HG02938 (cell line): Measurements from ENCODE around the gene PHLPP1.

ENCODE experiments used
- ATAC-seq: cut with Tn5 transposase; IDR thresholded peaks from one replicate; pipeline ENCODE4 v1.9.1; 2021; ENCODE audit warnings: mild to moderate bottlenecking, moderate library complexity; ENCODE audit not compliant: unreplicated experiment

PHLPP1 gene

GRCh38 chr18:62928326-62928725, 213.0 kb downstream of the PHLPP1 start:
- ATAC-seq: no peak

- ATAC-seq: no peak
These were observed 218.0 kb downstream of the PHLPP1 start for GRCh38 chr18:62933261-62933887.

- no peak for ATAC-seq
These were observed 220.7 kb downstream of the PHLPP1 start for GRCh38 chr18:62935994-62936393.

GRCh38 chr18:62937065-62937464, 221.7 kb downstream of the PHLPP1 start:
- ATAC-seq: no peak

- no peak for ATAC-seq
These were observed 222.7 kb downstream of the PHLPP1 start for GRCh38 chr18:62938006-62938405.

- peak; percentile 91 for ATAC-seq
These were observed 223.1 kb downstream of the PHLPP1 start for GRCh38 chr18:62938487-62938886.

GRCh38 chr18:62939433-62939832, 224.1 kb downstream of the PHLPP1 start:
- ATAC-seq: no peak

GRCh38 chr18:62939926-62940325, 224.6 kb downstream of the PHLPP1 start:
- ATAC-seq: no peak

GRCh38 chr18:62942578-62942977, 227.2 kb downstream of the PHLPP1 start:
- no peak for ATAC-seq

- no peak for ATAC-seq
These were observed 229.1 kb downstream of the PHLPP1 start for GRCh38 chr18:62944454-62944853.

- ATAC-seq: no peak
These were observed 233.4 kb downstream of the PHLPP1 start for GRCh38 chr18:62948788-62949187.

- ATAC-seq: no peak
These were observed 234.9 kb downstream of the PHLPP1 start for GRCh38 chr18:62950246-62950645.

- no peak for ATAC-seq
These were observed 237.5 kb downstream of the PHLPP1 start for GRCh38 chr18:62952807-62953206.

GRCh38 chr18:62953663-62954062, 238.3 kb downstream of the PHLPP1 start:
- ATAC-seq: no peak

- no peak for ATAC-seq
These were observed 239.0 kb downstream of the PHLPP1 start for GRCh38 chr18:62954366-62954765.

- no peak for ATAC-seq
These were observed 242.6 kb downstream of the PHLPP1 start for GRCh38 chr18:62957885-62958472.

GRCh38 chr18:62959481-62959880, 244.1 kb downstream of the PHLPP1 start:
- ATAC-seq: no peak

- ATAC-seq: no peak
These were observed 248.2 kb downstream of the PHLPP1 start for GRCh38 chr18:62963507-62963906.

GRCh38 chr18:62964432-62964831, 249.1 kb downstream of the PHLPP1 start:
- no peak for ATAC-seq

GRCh38 chr18:62967089-62967488, 251.7 kb downstream of the PHLPP1 start:
- ATAC-seq: no peak

GRCh38 chr18:62973689-62974088, 258.3 kb downstream of the PHLPP1 start:
- no peak for ATAC-seq

- ATAC-seq: no peak
These were observed 259.0 kb downstream of the PHLPP1 start for GRCh38 chr18:62974388-62974787.
